PC-9 (cell line): Measurements from ENCODE around the gene GHRH. TPM values are rescaled to one million over a fixed set of nuclear protein-coding genes. Genes with fewer than 3 reads are reported as not detected.

Experiments
- BruUV-seq: library from RNA; stranded (reverse); fragments of 400-500 nt; replicated peaks from 2 replicates; lab custom pipeline; 2021; lab: Mats Ljungman, UMichigan
- CTCF ChIA-PET: fragments of 300-600 bp; sonication (Branson Sonifier 250); formaldehyde crosslinking; loops from one replicate; lab custom pipeline; 2022; ENCODE audit warnings: antibody characterized with exemption; lab: Charles Lee
- POLR2A ChIA-PET: fragments of 300-600 bp; sonication (Branson Sonifier 250); formaldehyde crosslinking; loops from one replicate; lab custom pipeline; 2022; ENCODE audit warnings: antibody characterized with exemption; ENCODE audit not compliant: unreplicated experiment; lab: Charles Lee
- DNase-seq, 2 experiments: peaks; one replicate each; pipeline versions ENCODE4 v3.0.0 to v3.0.0-alpha.2; 2015 to 2022; ENCODE audit warnings: mixed read lengths in 1 of 2
- H2AFZ ChIP-seq: fragments of 200-600 bp; sonication (generic); 2 replicates; pipeline ENCODE4 v1.8.1; 2017; ENCODE audit warnings: antibody characterized with exemption
- H3F3A ChIP-seq: fragments of 200-600 bp; sonication (generic); 2 replicates; pipeline ENCODE4 v1.8.1; 2017; ENCODE audit warnings: antibody characterized with exemption, mild to moderate bottlenecking, low read depth; ENCODE audit not compliant: insufficient read depth
- H3K27ac ChIP-seq: fragments of 200-600 bp; sonication (generic); 2 replicates; pipeline ENCODE4 v1.6.1; 2016; ENCODE audit warnings: mixed run types
- H3K27me3 ChIP-seq: fragments of 200-600 bp; sonication (generic); 2 replicates; pipeline ENCODE4 v1.6.1; 2016; ENCODE audit warnings: low read depth, mixed run types; ENCODE audit not compliant: insufficient read depth
- H3K36me3 ChIP-seq: fragments of 200-600 bp; sonication (generic); 2 replicates; pipeline ENCODE4 v1.6.1; 2016; ENCODE audit warnings: low read depth, mixed run types
- H3K4me1 ChIP-seq: fragments of 200-600 bp; sonication (generic); replicated peaks from 2 replicates; pipeline ENCODE4 v1.6.1; 2016; ENCODE audit warnings: mixed run types; ENCODE audit not compliant: insufficient read depth
- H3K4me2 ChIP-seq: fragments of 200-600 bp; sonication (generic); 2 replicates; pipeline ENCODE4 v1.6.1; 2017; ENCODE audit warnings: mixed run types
- H3K4me3 ChIP-seq: fragments of 200-600 bp; sonication (generic); 2 replicates; pipeline ENCODE4 v1.6.1; 2016; ENCODE audit warnings: mixed run types
- H3K79me2 ChIP-seq: fragments of 200-600 bp; sonication (generic); 2 replicates; pipeline ENCODE4 v1.6.1; 2017; ENCODE audit warnings: low read depth, mixed run types
- H3K9me2 ChIP-seq: fragments of 200-600 bp; sonication (generic); 2 replicates; pipeline ENCODE4 v1.8.1; 2017; ENCODE audit warnings: mild to moderate bottlenecking; ENCODE audit not compliant: insufficient read depth
- H3K9me3 ChIP-seq: fragments of 200-600 bp; sonication (generic); 2 replicates; pipeline ENCODE4 v1.8.1; 2016; ENCODE audit warnings: low read depth; ENCODE audit not compliant: insufficient read depth
- H4K20me1 ChIP-seq: fragments of 200-600 bp; sonication (generic); 2 replicates; pipeline ENCODE4 v1.8.1; 2017; ENCODE audit not compliant: insufficient read depth
- EZH2 ChIP-seq: fragments of 200-600 bp; sonication (generic); IDR thresholded peaks from 2 replicates; pipeline ENCODE4 v1.8.0; 2017; ENCODE audit warnings: antibody characterized with exemption, low read depth
- intact Hi-C: fragments of 100-400 bp; cut with micrococcal nuclease; formaldehyde crosslinking; loops from one replicate; pipeline ENCODE4 v1.10.0; 2022; ENCODE audit not compliant: unreplicated experiment
- total RNA-seq: library from RNA; stranded (reverse); gene quantifications from 2 replicates; pipeline ENCODE4 v1.2.3, GENCODE V29; 2021
- TF ChIP-seq, protein P1 (sequence below): fragments of 200-600 bp; sonication (generic); conservative IDR thresholded peaks from 2 replicates; pipeline ENCODE4 v1.6.1; 2017; ENCODE audit warnings: mixed run types, antibody characterized with exemption, mild to moderate bottlenecking, moderate library complexity

GHRH gene
- total RNA-seq, 1 experiment from 2014 or later: not detected

DNA sequence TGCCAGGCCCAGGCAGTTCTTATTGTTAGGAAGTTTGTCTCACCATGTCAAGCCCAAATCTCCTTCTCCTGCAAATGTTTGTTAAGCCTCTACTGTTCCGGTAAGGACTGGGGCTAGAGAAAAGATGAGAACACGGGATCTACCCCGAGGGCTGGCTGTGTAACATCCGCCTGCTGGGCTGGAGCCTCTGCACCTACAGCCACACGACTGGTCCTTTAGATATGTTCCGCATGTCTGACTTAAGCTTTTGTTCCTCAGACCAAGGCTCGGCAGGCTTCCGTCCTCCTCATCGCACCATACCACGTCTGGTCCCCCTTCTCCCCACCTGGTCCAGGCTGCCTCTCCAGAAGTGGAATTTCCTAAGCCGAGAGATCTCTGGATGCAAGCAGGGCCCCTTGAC is 2.6 kb downstream of the GHRH start:
- Histone ChIP-seq H3K9me3 (no peaks in the 10 kb centered on the region), H3K9me2 (no peaks in the 10 kb centered on the region), H3K4me2 (no peak overlapping the region), H3F3A (no peaks in the 10 kb centered on the region), H3K79me2 (no peaks in the 10 kb centered on the region), H3K27ac (no peak overlapping the region), H3K4me3 (no peak overlapping the region), H4K20me1 (peaks cover 3% of the 10 kb centered on the region; the same call in 1 of the 2 replicates), H3K4me1 (no peaks in the 10 kb centered on the region), H3K27me3 (peaks cover 43% of the 10 kb centered on the region), H3K36me3 (no peaks in the 10 kb centered on the region), H2AFZ (no peak overlapping the region)
- ChIA-PET CTCF (no interaction called here), POLR2A (no interaction called here)
- TF ChIP-seq EZH2: no peak
- TF ChIP-seq, protein P1, sequence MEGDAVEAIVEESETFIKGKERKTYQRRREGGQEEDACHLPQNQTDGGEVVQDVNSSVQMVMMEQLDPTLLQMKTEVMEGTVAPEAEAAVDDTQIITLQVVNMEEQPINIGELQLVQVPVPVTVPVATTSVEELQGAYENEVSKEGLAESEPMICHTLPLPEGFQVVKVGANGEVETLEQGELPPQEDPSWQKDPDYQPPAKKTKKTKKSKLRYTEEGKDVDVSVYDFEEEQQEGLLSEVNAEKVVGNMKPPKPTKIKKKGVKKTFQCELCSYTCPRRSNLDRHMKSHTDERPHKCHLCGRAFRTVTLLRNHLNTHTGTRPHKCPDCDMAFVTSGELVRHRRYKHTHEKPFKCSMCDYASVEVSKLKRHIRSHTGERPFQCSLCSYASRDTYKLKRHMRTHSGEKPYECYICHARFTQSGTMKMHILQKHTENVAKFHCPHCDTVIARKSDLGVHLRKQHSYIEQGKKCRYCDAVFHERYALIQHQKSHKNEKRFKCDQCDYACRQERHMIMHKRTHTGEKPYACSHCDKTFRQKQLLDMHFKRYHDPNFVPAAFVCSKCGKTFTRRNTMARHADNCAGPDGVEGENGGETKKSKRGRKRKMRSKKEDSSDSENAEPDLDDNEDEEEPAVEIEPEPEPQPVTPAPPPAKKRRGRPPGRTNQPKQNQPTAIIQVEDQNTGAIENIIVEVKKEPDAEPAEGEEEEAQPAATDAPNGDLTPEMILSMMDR: no peak
- intact Hi-C loops: no loop called here
- DNase-seq: no peak
- no TSS peak for BruUV-seq

DNA sequence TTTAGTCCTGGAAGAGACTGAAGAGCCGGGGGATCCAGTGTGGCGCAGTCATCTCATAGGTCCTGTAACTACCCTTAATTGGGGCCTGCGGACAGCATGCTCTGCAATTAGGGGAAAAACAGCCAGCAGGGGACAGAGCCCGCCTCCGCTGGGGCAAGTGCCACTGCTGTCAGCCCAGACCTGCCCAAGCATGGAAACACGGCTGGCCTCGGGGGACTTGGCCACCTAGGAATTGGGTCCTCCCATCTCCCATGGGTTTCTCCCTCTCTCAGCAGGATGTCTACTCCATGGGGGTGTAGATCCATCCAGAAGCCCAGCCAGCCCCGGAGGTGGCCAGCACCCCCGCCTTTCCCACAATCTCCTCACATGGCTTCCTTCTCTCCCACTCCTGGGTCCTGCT is 3.6 kb downstream of the GHRH start:
- peaks cover 49% of the 10 kb centered on the region for H3K27me3 ChIP-seq
- no peak for DNase-seq
- no peak overlapping the region for H3K4me3 ChIP-seq
- peaks cover 3% of the 10 kb centered on the region; the same call in 1 of the 2 replicates for H4K20me1 ChIP-seq
- H3K9me2 ChIP-seq: no peaks in the 10 kb centered on the region
- H3K9me3 ChIP-seq: no peaks in the 10 kb centered on the region
- H2AFZ ChIP-seq: no peak overlapping the region
- H3F3A ChIP-seq: no peaks in the 10 kb centered on the region
- ChIA-PET POLR2A (interaction anchor here (0.7 kb wide), 1 partner anchor 168 kb away, joined by 8 read pairs; no protein-coding TSS in a partner anchor), CTCF (no interaction called here)
- no peaks in the 10 kb centered on the region for H3K79me2 ChIP-seq
- intact Hi-C loops: no loop called here
- no peak for TF ChIP-seq EZH2
- H3K4me1 ChIP-seq: no peaks in the 10 kb centered on the region
- no peak overlapping the region for H3K27ac ChIP-seq
- no TSS peak for BruUV-seq
- H3K36me3 ChIP-seq: no peaks in the 10 kb centered on the region
- H3K4me2 ChIP-seq: no peak overlapping the region

DNA sequence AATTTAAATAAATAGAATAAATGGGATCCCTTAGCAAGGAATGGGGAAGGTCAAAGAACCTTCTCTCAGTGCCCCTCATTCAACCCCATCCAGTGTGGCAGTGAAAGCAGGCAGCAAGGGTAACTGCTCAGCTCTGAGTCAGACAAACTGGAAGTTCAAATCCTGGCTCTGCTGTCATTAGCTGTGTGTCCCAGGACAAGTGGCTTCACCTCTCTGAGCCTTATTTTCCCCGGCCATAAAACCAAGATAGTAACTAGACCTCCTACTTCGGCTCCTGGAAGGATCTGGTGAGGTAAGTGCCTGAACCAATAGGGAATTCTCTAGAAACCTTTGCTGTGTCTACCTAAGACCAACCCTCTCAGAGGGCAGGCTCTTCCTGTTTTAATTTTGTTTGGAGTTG is 4.1 kb downstream of the GHRH start:
- no peaks in the 10 kb centered on the region for H3K36me3 ChIP-seq
- H3K4me1 ChIP-seq: no peaks in the 10 kb centered on the region
- H3K27ac ChIP-seq: no peak overlapping the region
- ChIA-PET CTCF (no interaction called here), POLR2A (interaction anchor here (0.7 kb wide), 1 partner anchor 168 kb away, joined by 8 read pairs; no protein-coding TSS in a partner anchor)
- no peak overlapping the region for H2AFZ ChIP-seq
- no peaks in the 10 kb centered on the region for H3K9me2 ChIP-seq
- no peak overlapping the region for H3K4me2 ChIP-seq
- H4K20me1 ChIP-seq: peaks cover 2% of the 10 kb centered on the region; the same call in 1 of the 2 replicates
- no peak for TF ChIP-seq EZH2
- TF ChIP-seq, protein P1: no peak
- no peaks in the 10 kb centered on the region for H3K9me3 ChIP-seq
- no peaks in the 10 kb centered on the region for H3K79me2 ChIP-seq
- intact Hi-C loops: no loop called here
- H3K4me3 ChIP-seq: no peak overlapping the region
- no peaks in the 10 kb centered on the region for H3F3A ChIP-seq
- peaks cover 49% of the 10 kb centered on the region for H3K27me3 ChIP-seq
- BruUV-seq: no TSS peak
- no peak for DNase-seq

DNA sequence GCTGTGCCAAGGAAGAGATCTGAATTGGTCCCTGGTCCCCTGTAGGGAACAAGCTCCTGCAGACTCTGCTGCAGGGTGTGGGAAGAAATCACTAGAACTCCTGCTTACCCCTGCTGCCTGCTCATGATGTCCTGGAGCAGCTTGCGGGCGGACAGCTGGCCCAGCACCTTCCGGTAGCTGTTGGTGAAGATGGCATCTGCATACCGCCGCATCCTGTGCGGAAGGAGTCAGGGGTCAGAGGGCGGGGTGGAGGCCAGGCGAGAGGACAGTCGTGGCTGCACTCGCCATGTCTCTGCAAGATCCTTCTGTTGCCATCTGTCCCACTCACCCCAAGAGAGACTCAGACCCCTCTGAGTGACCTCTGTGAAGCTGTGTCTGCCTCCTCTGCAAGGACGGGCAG is 5.3 kb downstream of the GHRH start:
- no peaks in the 10 kb centered on the region for H3K79me2 ChIP-seq
- ChIA-PET POLR2A (no interaction called here), CTCF (no interaction called here)
- DNase-seq: no peak
- H3K9me3 ChIP-seq: no peaks in the 10 kb centered on the region
- no peak overlapping the region for H3K27ac ChIP-seq
- H3K4me2 ChIP-seq: no peak overlapping the region
- no peaks in the 10 kb centered on the region for H3F3A ChIP-seq
- H2AFZ ChIP-seq: no peak overlapping the region
- H3K27me3 ChIP-seq: peaks cover 42% of the 10 kb centered on the region
- intact Hi-C loops: no loop called here
- H3K9me2 ChIP-seq: no peaks in the 10 kb centered on the region
- no peaks in the 10 kb centered on the region for H3K36me3 ChIP-seq
- no peaks in the 10 kb centered on the region for H3K4me1 ChIP-seq
- H3K4me3 ChIP-seq: no peak overlapping the region
- H4K20me1 ChIP-seq: no peaks in the 10 kb centered on the region; the same call in 1 of the 2 replicates
- no peak for TF ChIP-seq EZH2
- TF ChIP-seq, protein P1: no peak
- BruUV-seq: no TSS peak
